ENCODE data around the gene MYO18A. TPM values are rescaled to one million over a fixed set of nuclear protein-coding genes. Genes with fewer than 3 reads are reported as not detected.

The MYO18A gene
- total and polyA plus RNA-seq, 2 donors from 2014 or later: 25.6 to 60.7 TPM

DNA sequence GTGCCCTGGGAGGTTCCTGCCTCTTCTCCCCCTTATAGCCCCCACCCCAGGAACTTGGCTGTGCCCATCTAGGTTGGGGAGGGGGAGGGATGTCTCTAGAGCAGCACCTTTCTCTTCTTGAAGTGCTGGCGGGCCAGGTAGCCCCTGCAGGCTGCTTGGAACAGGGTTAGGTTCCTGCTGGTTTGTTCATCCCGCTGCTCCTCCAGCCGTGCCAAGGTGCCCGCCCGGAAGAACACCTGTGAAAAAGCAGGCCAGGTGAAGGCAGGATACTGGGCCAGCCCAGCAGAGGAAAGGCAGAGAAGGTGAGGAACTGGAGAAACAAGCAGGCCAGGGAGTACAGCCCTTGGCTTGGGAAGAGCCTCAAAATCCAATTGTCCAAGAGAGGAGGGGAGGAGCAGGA lies 80.7 kb downstream of the MYO18A start:
- Histone ChIP-seq H3K9me3 (ENCODE audit: control insufficient read depth in 2 of 3, insufficient read depth in 1 of 3, low read length in 3 of 3) (no peaks in the 10 kb centered on the region), H3K36me3 (ENCODE audit: control insufficient read depth in 2 of 3, insufficient read depth in 3 of 3, low read length in 3 of 3) (peaks cover 0 to 57% (median 26%) of the 10 kb centered on the region in 3 donors), H3K4me1 (ENCODE audit: control insufficient read depth in 2 of 3, insufficient read depth in 2 of 3, low read depth in 1 of 3, low read length in 3 of 3) (peaks cover 0 to 5% (median 0%) of the 10 kb centered on the region in 3 donors), H3K27me3 (ENCODE audit: control insufficient read depth, insufficient read depth, low read length) (no peaks in the 10 kb centered on the region), H3K4me3 (ENCODE audit: low read length in 3 of 3) (no peak overlapping the region), H3K27ac (ENCODE audit: low read depth in 2 of 2, low read length in 2 of 2) (no peak overlapping the region), H3K9ac (ENCODE audit: low read length in 3 of 3) (no peak overlapping the region)
- no peak for TF ChIP-seq CTCF (IDR thresholded peaks at IDR 0.05; ENCODE audit: borderline replicate concordance, extremely low read depth, insufficient read depth)
- intact Hi-C loops (cut with DNase I): no loop called here
- FAIRE-seq: no peak
- no peak for DNase-seq

- H3K27me3 ChIP-seq (ENCODE audit: control insufficient read depth, insufficient read depth, low read length): no peaks in the 10 kb centered on the region
- FAIRE-seq (no peak), DNase-seq (no peak)
- no peak overlapping the region for H3K4me3 ChIP-seq (ENCODE audit: low read length in 3 of 3)
- H3K9me3 ChIP-seq (ENCODE audit: control insufficient read depth in 2 of 3, insufficient read depth in 1 of 3, low read length in 3 of 3): no peaks in the 10 kb centered on the region
- peaks cover 0 to 77% (median 30%) of the 10 kb centered on the region in 3 donors for H3K36me3 ChIP-seq (ENCODE audit: control insufficient read depth in 2 of 3, insufficient read depth in 3 of 3, low read length in 3 of 3)
- H3K9ac ChIP-seq (ENCODE audit: low read length in 3 of 3): no peak overlapping the region
- no peak for TF ChIP-seq CTCF (IDR thresholded peaks at IDR 0.05; ENCODE audit: borderline replicate concordance, extremely low read depth, insufficient read depth)
- intact Hi-C loops (cut with DNase I): no loop called here
- no peaks in the 10 kb centered on the region for H3K4me1 ChIP-seq (ENCODE audit: control insufficient read depth in 2 of 3, insufficient read depth in 2 of 3, low read depth in 1 of 3, low read length in 3 of 3)
- no peak overlapping the region for H3K27ac ChIP-seq (ENCODE audit: low read depth in 2 of 2, low read length in 2 of 2)
These were observed 84.1 kb downstream of the MYO18A start for GRCh38 chr17:29096094-29096493.

DNA sequence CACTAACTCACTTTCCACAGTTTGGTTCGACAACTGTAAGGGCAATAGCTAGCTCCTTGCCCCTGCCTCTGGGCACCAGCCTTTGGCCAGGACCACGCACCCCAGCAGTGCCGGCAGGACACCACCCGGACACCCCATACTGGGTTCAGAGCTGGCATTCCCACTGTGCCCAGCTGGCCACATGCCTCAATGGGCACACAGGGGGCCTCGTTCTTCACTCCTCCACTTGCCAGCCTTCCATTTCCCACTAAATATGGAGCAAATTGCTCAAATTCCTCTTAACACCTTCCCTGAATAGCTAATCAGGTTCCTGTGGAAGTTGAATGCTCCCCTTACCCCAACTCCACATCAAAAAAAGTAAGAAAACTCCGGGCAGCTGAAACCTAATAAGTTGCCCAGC lies 84.8 kb downstream of the MYO18A start:
- peaks cover 0 to 81% (median 35%) of the 10 kb centered on the region in 3 donors for H3K36me3 ChIP-seq (ENCODE audit: control insufficient read depth in 2 of 3, insufficient read depth in 3 of 3, low read length in 3 of 3)
- H3K27ac ChIP-seq (ENCODE audit: low read depth in 2 of 2, low read length in 2 of 2): no peak overlapping the region
- intact Hi-C loops (cut with DNase I): no loop called here
- no peaks in the 10 kb centered on the region for H3K27me3 ChIP-seq (ENCODE audit: control insufficient read depth, insufficient read depth, low read length)
- no peak overlapping the region for H3K9ac ChIP-seq (ENCODE audit: low read length in 3 of 3)
- no peaks in the 10 kb centered on the region for H3K4me1 ChIP-seq (ENCODE audit: control insufficient read depth in 2 of 3, insufficient read depth in 2 of 3, low read depth in 1 of 3, low read length in 3 of 3)
- H3K9me3 ChIP-seq (ENCODE audit: control insufficient read depth in 2 of 3, insufficient read depth in 1 of 3, low read length in 3 of 3): no peaks in the 10 kb centered on the region
- DNase-seq (no peak), FAIRE-seq (no peak)
- no peak for TF ChIP-seq CTCF (IDR thresholded peaks at IDR 0.05; ENCODE audit: borderline replicate concordance, extremely low read depth, insufficient read depth)
- no peak overlapping the region for H3K4me3 ChIP-seq (ENCODE audit: low read length in 3 of 3)

GRCh38 chr17:29094101-29094708 lies 86.0 kb downstream of the MYO18A start:
- H3K36me3 ChIP-seq (ENCODE audit: control insufficient read depth in 2 of 3, insufficient read depth in 3 of 3, low read length in 3 of 3): peaks cover 0 to 88% (median 37%) of the 10 kb centered on the region in 3 donors
- H3K9me3 ChIP-seq (ENCODE audit: control insufficient read depth in 2 of 3, insufficient read depth in 1 of 3, low read length in 3 of 3): no peaks in the 10 kb centered on the region
- DNase-seq (no peak), FAIRE-seq (no peak)
- H3K27me3 ChIP-seq (ENCODE audit: control insufficient read depth, insufficient read depth, low read length): no peaks in the 10 kb centered on the region
- no peak overlapping the region for H3K9ac ChIP-seq (ENCODE audit: low read length in 3 of 3)
- H3K27ac ChIP-seq (ENCODE audit: low read depth in 2 of 2, low read length in 2 of 2): no peak overlapping the region
- intact Hi-C loops (cut with DNase I): no loop called here
- H3K4me3 ChIP-seq (ENCODE audit: low read length in 3 of 3): no peak overlapping the region
- no peak for TF ChIP-seq CTCF (IDR thresholded peaks at IDR 0.05; ENCODE audit: borderline replicate concordance, extremely low read depth, insufficient read depth)
- H3K4me1 ChIP-seq (ENCODE audit: control insufficient read depth in 2 of 3, insufficient read depth in 2 of 3, low read depth in 1 of 3, low read length in 3 of 3): no peaks in the 10 kb centered on the region

Data from kidney (tissue), 14 donors.